ENCODE measurements around the gene PNPLA7.
"Not testable (repeated sequence)": the region's sequence is repeated elsewhere in the genome, so short reads cannot be mapped to it uniquely, and the experiment has no call there.

The PNPLA7 gene

DNA sequence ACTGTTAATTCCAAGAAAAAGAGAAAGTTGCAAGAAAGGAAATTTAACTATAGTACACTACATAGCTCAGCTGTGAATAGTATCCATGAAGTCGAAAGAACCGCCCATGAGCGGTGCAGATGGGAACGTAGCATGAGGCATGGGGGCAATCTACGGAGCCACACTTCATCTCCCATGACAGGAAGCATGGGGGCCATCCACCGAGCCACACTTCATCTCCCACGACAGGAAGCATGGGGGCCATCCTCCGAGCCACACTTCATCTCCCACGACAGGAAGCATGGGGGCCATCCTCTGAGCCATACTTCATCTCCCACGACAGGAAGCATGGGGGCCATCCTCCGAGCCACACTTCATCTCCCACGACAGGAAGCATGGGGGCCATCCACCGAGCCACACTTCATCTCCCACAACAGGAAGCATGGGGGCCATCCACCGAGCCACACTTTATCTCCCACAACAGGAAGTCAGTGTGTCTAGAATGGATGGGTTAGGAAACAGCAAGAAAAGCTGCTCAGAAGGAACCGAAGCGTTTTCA is 13.5 kb downstream of the PNPLA7 start:
- DNase-seq: not testable (repeated sequence)

DNA sequence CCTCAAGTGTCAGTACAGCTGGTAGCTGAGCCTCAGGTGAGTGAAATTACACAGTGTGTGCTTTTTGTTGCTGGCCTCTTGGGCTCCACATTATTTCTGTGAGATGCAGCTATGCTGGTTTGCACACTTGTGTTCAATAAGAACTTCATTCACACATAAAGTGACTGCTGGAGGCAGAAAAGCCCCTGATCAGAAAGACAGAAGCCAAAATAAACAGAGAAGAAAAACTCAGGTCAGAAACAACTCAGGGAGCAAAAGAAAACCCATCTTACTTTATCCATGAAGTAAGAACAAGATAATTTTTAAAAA is 15.1 kb downstream of the PNPLA7 start:
- no peak for DNase-seq

DNA sequence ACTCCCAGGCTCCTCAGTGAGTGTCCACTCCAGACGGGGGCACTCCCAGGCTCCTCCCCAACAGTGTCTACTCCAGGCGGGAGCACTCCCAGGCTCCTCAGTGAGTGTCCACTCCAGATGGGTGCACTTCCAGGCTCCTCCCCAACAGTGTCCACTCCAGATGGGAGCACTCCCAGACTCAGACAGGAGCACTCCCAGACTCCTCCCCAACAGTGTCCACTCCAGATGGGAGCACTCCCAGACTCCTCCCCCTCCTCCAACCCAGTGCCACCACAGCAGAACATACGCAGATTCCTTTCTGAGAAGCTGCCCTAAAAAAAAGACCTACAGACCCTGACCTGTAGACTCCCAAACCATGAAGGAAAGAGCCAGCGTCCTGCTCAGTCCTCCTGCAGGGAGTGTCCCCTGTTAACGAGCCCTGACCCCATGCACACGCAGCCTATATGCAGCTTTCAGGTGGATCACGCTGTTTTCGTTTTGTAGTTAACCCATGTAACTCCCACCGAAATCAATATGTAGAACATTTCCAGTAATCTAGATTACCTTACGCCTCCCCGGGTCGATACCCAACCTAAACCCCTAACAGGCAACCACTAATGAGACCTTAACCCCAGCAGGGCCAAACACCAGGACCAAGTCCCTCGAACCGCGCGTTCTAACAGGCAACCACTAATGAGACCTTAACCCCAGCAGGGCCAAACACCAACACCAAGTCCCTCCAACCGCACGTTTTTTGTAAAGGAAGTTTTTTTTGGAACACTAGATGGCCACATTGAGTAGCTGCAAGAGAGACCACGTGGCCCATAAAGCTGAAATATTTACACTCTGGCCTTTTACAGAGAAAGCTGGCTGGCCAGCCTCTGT is 15.7 kb downstream of the PNPLA7 start:
- DNase-seq: peak; percentile 86

DNA sequence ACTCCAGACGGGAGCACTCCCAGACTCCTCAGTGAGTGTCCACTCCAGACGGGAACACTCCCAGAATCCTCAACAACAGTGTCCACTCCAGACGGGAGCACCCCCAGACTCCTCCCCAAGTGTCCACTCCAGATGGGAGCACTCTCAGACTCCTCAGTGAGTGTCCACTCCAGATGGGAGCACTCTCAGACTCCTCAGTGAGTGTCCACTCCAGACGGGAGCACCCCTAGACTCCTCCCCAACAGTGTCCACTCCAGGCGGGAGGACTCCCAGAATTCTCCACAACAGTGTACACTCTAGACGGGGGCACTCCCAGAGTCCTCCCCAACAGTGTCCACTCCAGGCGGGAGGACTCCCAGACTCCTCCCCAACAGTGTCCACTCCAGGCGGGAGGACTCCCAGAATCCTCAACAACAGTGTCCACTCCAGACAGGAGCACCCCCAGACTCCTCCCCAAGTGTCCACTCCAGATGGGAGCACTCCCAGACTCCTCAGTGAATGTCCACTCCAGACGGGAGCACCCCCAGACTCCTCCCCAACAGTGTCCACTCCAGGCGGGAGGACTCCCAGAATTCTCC is 17.2 kb downstream of the PNPLA7 start:
- not testable (repeated sequence) for DNase-seq

DNA sequence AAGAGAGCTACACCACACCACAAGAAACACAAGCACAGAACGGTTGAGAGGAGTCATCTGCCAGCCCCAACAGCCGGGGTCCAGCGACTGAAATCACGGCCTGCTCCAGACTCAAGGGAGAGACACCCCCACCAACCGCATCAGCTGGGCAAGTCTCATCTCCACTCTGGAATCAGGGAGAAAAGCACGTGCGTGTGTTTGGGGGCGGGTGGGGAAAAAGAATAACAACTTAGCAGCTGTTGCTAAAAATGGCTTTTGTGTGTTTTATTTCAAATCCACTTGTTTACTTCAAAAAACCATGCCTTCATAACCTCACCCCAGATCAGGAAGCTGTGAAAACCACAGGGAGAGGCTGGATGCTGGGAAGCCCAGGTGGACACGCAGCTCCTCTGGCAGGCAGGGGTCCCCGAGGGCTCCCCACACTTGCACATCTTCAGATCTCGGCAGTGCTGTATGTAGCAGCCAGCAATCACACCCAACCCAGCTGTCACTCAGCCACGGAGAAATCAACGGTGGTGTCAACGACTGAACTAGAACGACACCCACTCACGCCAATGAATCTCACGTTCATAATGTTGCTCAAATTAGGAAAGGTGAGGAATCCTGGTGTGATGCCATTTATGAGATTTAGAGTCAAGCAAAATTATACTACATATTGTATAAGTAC is 19.0 kb downstream of the PNPLA7 start:
- DNase-seq: no peak

DNA sequence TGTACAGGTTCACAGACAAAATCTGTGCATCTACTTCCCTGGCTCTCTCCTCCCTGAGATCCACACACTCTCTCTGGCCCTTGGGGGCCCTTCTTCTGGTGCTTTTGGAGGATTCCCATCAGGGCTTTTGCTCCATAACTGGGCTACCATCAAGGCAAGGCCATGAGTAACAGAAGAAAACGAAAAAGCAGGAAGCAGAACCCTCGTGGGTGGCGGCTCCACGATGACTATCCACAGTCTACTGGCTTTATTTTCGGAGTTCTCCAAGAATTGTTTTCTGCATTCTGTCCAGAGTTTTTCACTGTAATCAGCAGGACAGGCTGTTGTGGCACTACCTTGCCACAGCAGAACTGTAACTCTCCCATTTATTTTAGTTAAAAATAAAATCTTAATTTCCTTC is 19.9 kb downstream of the PNPLA7 start:
- DNase-seq: no peak

DNA sequence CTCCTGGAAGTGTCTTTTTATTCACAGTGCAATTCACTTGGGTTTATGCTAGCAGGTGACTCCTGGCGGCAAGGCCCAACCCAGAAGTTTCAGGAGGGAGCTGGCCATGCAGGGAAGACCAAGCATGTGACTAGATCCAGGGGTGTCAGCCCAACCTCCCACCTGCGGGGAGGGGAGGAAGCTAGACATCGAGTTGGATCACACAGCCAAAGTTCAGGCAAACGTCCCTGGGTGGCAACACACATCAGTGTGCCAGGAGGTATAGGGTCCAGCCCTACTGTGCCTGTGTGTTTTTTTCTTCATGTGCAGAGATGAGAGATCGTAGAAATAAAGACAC is 25.3 kb downstream of the PNPLA7 start:
- DNase-seq: no peak

DNA sequence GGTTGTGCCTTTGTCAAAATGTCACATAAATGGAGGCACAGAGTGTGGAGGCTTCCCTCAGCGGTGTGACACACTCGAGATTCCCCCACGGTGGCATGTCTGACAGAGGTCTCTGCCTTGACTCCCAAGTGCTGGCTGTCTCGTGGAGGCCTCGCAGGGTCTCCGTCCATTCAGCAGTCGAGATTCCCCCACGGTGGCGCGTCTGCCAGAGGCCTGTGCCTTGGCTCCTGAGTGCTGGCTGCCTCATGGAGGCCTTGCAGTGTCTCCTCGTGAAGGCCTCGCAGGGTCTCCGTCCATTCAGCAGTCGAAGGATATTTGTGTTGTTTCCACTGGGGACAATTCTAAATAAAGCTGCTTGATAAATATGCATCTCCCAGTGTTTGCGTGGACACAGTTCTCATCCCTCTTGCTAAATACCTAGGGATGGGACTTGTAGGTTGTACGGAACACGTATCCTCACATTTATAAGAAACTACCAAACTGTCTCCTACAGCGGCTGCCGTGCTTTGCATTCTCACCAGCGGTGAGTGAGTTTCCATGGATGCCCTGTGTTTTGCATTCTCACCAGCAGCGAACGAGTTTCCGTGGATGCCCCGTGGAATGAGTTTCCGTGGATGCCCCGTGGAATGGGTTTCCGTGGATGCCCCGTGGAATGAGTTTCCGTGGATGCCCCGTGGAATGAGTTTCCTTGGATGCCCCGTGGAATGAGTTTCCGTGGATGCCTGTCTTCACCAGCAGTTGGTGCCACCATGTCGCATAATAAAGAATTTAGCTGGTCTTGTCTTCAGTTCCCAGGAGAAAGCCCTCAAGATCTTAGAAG is 25.8 kb downstream of the PNPLA7 start:
- no peak for DNase-seq

DNA sequence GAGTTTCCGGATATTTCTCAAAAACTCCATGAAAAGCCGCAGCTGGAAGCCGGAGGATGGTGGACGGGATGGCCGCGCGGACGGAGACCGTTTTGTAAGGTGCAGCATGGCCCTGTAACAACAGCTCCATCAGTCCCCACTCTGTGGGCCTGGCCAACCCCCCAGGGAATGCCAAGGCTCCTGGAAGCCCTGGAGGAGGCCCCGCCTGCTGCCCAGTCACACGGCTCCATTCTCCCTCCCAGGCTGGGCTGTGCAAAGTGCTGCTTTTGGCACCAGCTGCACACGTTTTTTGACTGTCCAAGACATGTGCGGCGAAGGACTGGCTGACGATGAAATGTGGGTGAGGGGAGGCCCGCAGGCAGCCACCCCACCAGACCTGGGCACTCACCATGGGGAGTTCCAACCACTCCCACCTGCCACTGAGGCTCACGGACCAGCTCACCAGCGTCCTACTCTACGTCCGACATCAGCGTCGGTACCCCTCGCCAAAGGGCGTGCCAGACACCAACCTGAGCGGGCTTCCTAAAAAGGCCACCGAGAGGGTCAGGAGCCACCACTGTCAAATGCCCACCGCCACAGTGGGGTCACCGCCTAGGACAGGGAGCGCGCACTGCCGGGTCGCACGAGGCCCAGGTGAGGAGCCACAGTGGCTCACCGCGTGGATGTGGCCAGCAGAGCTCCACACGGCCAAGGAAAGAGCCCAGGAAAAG is 27.3 kb downstream of the PNPLA7 start:
- no peak for DNase-seq

DNA sequence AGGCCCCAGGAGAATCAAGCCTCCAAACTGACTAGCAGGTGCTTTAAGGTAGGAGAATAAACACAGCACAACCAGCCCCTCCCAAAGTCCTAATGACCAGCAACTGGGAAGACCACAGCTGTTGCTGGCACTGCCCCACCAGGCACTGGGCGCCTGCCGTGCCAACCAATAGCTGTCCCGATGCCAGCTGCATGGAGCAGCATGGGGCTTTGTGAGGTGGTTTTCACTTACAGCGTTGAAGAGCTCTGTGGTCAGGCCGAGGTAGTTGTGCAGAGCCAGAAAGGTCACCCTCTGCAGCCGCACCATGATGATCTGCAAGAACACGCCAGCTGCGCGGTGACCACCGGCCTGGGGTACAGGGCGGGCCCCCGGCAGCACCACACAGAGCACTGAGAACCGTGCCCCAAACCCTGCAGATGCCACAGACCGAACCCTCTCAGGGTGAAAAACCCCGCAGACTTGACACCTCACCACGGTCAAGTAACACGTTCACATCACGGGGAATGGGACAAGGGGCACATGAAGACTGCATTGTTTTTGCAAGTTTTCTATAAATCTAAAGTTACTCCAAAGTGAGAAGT is 28.7 kb downstream of the PNPLA7 start:
- DNase-seq: no peak

DNA sequence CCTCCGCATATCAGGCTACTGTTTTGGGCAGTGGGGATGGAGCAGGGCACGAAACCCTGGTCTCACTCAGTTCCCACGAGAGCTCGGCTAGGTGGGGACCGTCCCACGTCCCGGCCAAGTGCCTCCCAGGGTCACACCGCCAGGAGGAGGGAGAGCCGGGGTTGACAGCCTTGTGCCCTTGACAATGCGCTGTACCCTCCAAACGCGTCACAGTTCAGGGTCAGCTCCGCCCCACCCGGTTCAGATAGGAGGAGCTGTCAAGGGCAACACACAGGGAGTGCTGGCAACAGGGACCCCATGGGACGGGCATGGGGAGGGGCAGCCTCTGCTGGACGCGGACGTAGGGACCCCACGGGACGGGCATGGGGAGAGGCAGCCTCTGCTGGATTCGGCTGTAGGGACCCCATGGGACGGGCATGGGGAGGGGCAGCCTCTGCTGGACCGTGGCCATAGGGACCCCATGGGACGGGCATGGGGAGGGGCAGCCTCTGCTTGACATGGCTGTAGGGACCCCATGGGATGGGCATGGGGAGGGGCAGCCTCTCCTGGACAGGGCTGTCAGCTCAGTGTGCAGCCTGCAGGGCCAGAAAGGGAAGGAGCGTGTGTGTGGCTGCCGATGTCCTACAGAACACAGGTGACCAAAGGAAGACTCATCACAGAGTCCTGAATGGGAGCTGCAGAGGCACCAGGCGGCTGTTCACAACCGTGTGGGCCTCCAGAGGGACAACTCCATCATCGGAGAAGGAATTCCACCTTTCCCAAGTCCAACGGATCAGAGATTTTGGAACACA is 29.4 kb downstream of the PNPLA7 start:
- DNase-seq: no peak

DNA sequence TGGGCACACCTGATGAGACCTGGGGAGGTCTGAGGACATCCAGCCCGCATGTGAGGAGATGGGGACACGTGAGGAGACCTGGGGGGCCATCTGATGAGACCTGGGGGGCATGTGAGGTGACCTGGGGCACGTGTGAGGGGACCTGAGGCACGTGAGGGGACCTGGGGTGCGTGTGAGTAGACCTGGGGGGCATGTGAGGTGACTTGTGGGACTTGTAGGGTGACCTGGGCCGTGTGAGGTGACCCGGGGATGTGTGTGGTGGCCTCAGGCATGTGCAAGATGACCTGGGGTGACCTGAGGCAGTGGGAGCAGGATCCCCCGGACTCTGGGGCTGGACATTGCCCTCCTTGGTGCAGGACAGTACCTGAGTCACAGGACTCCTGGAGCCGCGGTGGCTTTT is 30.6 kb downstream of the PNPLA7 start:
- DNase-seq: no peak

DNA sequence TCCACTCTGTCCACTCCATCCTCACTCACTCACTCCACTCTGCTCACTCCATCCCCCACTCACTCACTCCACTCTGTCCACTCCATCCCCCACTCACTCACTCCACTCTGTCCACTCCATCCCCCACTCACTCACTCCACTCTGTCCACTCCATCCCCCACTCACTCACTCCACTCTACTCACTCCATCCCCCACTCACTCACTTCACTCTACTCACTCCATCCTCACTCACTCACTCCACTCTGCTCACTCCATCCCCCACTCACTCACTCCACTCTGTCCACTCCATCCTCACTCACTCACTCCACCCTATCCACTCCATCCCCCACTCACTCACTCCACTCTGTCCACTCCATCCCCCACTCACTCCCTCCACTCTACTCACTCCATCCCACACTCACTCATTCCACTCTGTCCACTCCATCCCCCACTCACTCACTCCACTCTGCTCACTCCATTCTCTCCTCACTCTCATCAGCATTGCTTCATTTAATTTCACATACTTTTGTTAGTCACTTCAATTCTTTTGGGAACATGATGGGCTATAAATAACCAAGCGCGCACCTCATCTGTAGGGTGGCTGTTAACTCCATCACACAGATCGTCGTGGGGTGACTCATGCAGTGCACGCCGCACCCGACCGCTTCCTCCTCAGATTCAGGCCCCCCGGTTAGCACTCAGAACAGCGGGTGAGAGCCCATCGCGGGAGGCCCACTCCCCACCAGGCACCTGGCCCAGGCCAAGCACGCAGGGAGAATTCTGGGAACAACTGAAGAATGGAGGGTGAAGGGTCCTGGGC is 31.3 kb downstream of the PNPLA7 start:
- not testable (repeated sequence) for DNase-seq

DNA sequence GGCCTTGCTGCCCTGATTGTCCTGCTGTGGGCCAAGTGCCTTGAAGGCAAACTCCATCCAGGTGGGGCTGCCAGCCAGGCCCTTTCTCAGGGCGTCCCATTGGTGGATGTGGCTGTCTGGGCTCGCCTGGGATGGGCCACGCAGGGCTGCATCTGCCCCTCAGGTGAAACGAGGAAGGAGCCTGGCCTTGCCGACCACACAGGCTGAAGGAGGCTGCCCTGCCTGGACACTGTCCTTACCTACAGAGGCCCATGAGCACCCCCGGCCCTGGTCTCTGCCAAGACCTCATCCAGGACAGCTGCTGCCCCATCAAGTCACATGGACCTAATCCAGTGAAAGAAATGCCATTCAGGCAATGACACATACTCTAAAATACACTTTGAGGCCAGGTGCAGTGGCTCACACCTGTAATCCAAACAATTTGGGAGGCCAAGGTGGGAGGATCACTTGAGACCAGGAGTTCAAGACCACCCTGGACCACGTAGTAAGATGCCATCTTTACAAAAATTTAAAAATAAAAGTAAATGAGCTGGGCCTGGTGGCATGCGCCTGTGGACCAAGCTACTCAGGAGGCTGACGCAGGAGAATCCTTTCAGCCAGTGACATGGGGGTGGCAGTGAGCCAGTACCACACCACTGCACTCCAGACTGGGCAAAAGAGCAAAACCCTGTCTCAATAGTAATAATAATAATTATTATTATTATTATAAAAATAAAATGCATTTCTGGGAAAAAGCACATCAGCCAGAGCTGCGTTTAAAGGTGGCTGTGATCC is 33.9 kb downstream of the PNPLA7 start:
- no peak for DNase-seq

DNA sequence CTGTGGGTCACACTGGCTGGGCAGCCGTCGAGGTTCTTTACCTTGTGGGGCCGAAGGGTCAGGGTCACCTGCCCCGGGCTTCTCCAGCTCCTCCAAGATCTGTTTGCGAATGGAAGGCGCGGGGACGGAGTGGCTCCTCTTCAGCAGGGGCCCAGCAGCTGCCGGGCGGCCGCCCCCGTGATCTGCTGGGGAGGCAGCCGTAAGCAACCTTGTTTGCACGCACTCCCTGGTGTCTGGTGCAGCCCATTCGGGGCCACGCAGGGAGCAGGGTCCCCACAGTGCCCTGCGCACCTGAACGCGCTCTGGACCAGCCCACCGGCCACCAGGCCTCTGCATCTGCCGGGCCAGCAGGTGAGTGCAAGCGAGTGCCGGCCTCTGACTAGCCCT is 34.9 kb downstream of the PNPLA7 start:
- no peak for DNase-seq

DNA sequence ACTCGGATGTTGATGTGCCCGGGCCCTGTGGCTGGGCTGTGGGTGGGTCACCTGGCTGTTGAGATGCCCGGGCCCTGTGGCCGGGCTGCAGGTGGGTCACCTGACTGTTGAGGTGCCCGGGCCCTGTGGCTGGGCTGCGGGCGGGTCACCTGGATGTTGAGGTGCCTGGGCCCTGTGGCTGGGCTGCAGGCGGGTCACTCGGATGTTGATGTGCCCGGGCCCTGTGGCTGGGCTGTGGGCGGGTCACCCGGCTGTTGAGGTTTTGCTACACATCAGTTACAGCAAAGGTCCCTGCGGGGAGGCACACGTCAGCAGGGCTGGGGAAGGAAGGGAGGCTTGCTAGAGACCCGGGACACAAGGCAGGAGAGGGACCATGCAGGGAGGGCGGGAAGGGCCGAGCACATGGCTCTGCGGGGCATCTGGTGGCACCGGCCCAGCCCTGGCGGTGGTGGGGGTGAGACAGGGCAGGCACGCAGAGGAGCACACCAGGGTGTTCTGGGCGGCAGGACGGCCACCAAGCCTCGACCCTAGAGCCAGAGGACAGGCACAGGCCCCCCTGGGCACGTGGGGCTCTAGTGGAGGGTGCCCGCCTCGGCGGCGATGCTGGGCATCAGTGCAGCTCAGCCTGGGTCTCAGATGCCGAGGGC is 35.4 kb downstream of the PNPLA7 start:
- DNase-seq: no peak

DNA sequence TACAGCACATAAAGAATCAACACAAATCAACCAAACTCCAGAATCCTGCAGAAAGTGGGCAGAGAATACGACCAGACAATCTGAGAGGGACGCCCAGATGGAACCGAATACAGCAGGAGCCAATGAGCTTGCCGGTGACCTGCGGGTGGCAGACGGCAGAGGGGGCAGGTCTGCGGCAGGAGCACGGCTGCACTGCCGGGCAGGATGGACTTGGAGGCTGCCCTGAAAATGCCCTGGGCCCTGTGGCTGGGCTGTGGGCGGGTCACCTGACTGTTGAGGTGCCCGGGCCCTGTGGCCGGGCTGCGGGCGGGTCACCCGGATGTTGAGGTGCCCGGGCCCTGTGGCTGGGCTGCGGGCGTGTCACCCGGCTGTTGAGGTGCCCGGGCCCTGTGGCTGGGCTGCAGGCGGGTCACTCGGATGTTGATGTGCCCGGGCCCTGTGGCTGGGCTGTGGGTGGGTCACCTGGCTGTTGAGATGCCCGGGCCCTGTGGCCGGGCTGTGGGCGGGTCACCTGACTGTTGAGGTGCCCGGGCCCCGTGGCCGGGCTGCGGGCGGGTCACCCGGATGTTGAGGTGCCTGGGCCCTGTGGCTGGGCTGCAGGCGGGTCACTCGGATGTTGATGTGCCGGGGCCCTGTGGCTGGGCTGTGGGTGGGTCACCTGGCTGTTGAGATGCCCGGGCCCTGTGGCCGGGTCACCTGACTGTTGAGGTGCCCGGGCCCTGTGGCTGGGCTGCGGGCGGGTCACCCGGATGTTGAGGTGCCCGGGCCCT is 36.2 kb downstream of the PNPLA7 start:
- DNase-seq: peak; percentile 89

DNA sequence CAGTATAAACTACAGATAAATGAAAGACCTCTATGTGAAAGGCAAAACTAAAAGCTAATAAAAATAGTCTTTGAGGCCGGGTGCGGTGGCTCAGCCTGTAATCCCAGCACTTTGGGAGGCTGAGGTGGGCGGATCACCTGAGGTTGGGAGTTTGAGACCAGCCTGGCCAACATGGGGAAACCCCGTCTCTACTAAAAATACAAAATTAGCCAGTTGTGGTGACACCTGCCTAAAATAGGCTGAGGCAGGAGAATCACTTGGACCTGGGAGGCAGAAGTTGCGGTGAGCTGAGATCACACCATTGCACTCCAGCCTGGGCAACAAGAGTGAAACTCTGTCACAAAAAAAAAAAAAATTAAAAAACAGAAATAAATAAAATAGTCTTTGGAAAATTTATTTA is 37.1 kb downstream of the PNPLA7 start:
- DNase-seq: peak; percentile 81

Measured in RPMI8226 (cell line).